Measurements from ENCODE around the gene TNS2.
"Not testable (repeated sequence)": the region's sequence is repeated elsewhere in the genome, so short reads cannot be mapped to it uniquely, and the experiment has no call there.

Gene TNS2

GRCh38 chr12:53049571-53050318, at the start of gene TNS2:
Gene TNS2, plus strand, starts transcription at chr12:53050065. Its CDS starts 121 bp downstream, at chr12:53050186.
- Mint-ChIP-seq H3K27ac (peak within 1 kb of the TSS; percentile 39), H3K4me3 (no peak within 1 kb of the TSS), H3K4me1 (peaks cover 39% of the 10 kb centered on the region), H3K36me3 (no peaks in the 10 kb centered on the region), H3K9me3 (no peaks in the 10 kb centered on the region), H3K27me3 (peaks cover 48% of the 10 kb centered on the region)
- DNase-seq = no peak
- CTCF ChIA-PET = interaction anchor here (0.8 to 2.6 kb wide), 2 partner anchors 36 to 41 kb away, joined by 3 to 6 read pairs; no protein-coding TSS in a partner anchor

- H3K9me3 Mint-ChIP-seq = no peaks in the 10 kb centered on the region
- peaks cover 33% of the 10 kb centered on the region for H3K4me1 Mint-ChIP-seq
- H3K4me3 Mint-ChIP-seq = no peak overlapping the region
- no peak overlapping the region for H3K27ac Mint-ChIP-seq
- H3K27me3 Mint-ChIP-seq = peaks cover 28% of the 10 kb centered on the region
- CTCF ChIA-PET = interaction anchor here (1.2 kb wide), 1 partner anchor 119 kb away, joined by 4 read pairs; no protein-coding TSS in a partner anchor
- H3K36me3 Mint-ChIP-seq = peaks cover 19% of the 10 kb centered on the region
- DNase-seq = no peak
These were observed 45.7 kb upstream of the TNS2 start for GRCh38 chr12:53004178-53004577.

- Mint-ChIP-seq H3K27ac (no peak overlapping the region), H3K4me1 (peaks cover 35% of the 10 kb centered on the region), H3K9me3 (no peaks in the 10 kb centered on the region), H3K27me3 (peaks cover 25% of the 10 kb centered on the region), H3K36me3 (peaks cover 21% of the 10 kb centered on the region), H3K4me3 (peak overlapping the region; percentile 99)
- CTCF ChIA-PET = interaction anchor here (1.2 kb wide), 1 partner anchor 119 kb away, joined by 4 read pairs; no protein-coding TSS in a partner anchor
- DNase-seq = no peak
These were observed 45.3 kb upstream of the TNS2 start for GRCh38 chr12:53004582-53004981.

- Mint-ChIP-seq H3K27me3 (peaks cover 21% of the 10 kb centered on the region), H3K4me1 (peaks cover 43% of the 10 kb centered on the region), H3K27ac (peak overlapping the region; percentile 99), H3K4me3 (peak overlapping the region; percentile 99), H3K36me3 (peaks cover 27% of the 10 kb centered on the region), H3K9me3 (no peaks in the 10 kb centered on the region)
- CTCF ChIA-PET = interaction anchor here (0.7 to 1.2 kb wide), 6 partner anchors 25 to 126 kb away, joined by 3 to 5 read pairs (median 3); no protein-coding TSS in a partner anchor
- DNase-seq = peak; percentile 20
These were observed 44.5 kb upstream of the TNS2 start for GRCh38 chr12:53005215-53005985.

GRCh38 chr12:53005986-53006809, 43.7 kb upstream of the TNS2 start, which contains the start of gene EIF4B:
Gene EIF4B, plus strand, starts transcription at chr12:53006456. Its CDS starts 28 bp downstream, at chr12:53006484.
- peak within 1 kb of the TSS; percentile 99 for H3K27ac Mint-ChIP-seq
- H3K4me3 Mint-ChIP-seq = peak within 1 kb of the TSS; percentile 99
- H3K4me1 Mint-ChIP-seq = peaks cover 48% of the 10 kb centered on the region
- peaks cover 21% of the 10 kb centered on the region for H3K27me3 Mint-ChIP-seq
- DNase-seq = peak; percentile 100
- H3K36me3 Mint-ChIP-seq = peaks cover 30% of the 10 kb centered on the region
- no peaks in the 10 kb centered on the region for H3K9me3 Mint-ChIP-seq
- CTCF ChIA-PET = interaction anchor here (0.6 to 1.2 kb wide), 6 partner anchors 25 to 121 kb away, joined by 3 to 5 read pairs (median 3); no protein-coding TSS in a partner anchor

- peak overlapping the region; percentile 99 for H3K4me3 Mint-ChIP-seq
- H3K9me3 Mint-ChIP-seq = no peaks in the 10 kb centered on the region
- H3K36me3 Mint-ChIP-seq = peaks cover 35% of the 10 kb centered on the region
- H3K27me3 Mint-ChIP-seq = peaks cover 15% of the 10 kb centered on the region
- H3K27ac Mint-ChIP-seq = peak overlapping the region; percentile 99
- CTCF ChIA-PET = interaction anchor here (0.5 to 2.4 kb wide), 3 partner anchors 39 to 886 kb away, joined by 3 to 6 read pairs (median 3); no protein-coding TSS in a partner anchor
- peaks cover 55% of the 10 kb centered on the region for H3K4me1 Mint-ChIP-seq
- peak; percentile 88 for DNase-seq
These were observed 43.0 kb upstream of the TNS2 start for GRCh38 chr12:53006810-53007309.

- Mint-ChIP-seq H3K27ac (peak overlapping the region; percentile 99), H3K36me3 (peaks cover 36% of the 10 kb centered on the region), H3K4me3 (peak overlapping the region; percentile 99), H3K4me1 (peaks cover 58% of the 10 kb centered on the region), H3K9me3 (no peaks in the 10 kb centered on the region), H3K27me3 (peaks cover 10% of the 10 kb centered on the region)
- CTCF ChIA-PET = interaction anchor here (0.5 to 2.4 kb wide), 2 partner anchors 41 to 887 kb away, joined by 3 to 6 read pairs; no protein-coding TSS in a partner anchor
- no peak for DNase-seq
These were observed 42.5 kb upstream of the TNS2 start for GRCh38 chr12:53007343-53007742.

GRCh38 chr12:53008760-53009159, 41.1 kb upstream of the TNS2 start:
- CTCF ChIA-PET = interaction anchor here (2.4 kb wide), 1 partner anchor 40 kb away, joined by 6 read pairs; no protein-coding TSS in a partner anchor
- Mint-ChIP-seq H3K4me3 (peak overlapping the region; percentile 99), H3K36me3 (peaks cover 39% of the 10 kb centered on the region), H3K4me1 (peaks cover 58% of the 10 kb centered on the region)
- H3K9me3 Mint-ChIP-seq, H3K27ac Mint-ChIP-seq, H3K27me3 Mint-ChIP-seq, DNase-seq: not testable (repeated sequence)

GRCh38 chr12:53010955-53011354, 38.9 kb upstream of the TNS2 start:
- Mint-ChIP-seq H3K4me3 (no peak overlapping the region), H3K27me3 (peaks cover 6% of the 10 kb centered on the region), H3K36me3 (peaks cover 42% of the 10 kb centered on the region), H3K27ac (no peak overlapping the region), H3K4me1 (peaks cover 51% of the 10 kb centered on the region), H3K9me3 (no peaks in the 10 kb centered on the region)
- CTCF ChIA-PET = no interaction called here
- no peak for DNase-seq

GRCh38 chr12:53011889-53012288, 38.0 kb upstream of the TNS2 start:
- Mint-ChIP-seq H3K4me1 (peaks cover 49% of the 10 kb centered on the region), H3K36me3 (peaks cover 42% of the 10 kb centered on the region), H3K9me3 (no peaks in the 10 kb centered on the region), H3K27me3 (no peaks in the 10 kb centered on the region), H3K27ac (no peak overlapping the region), H3K4me3 (no peak overlapping the region)
- CTCF ChIA-PET = no interaction called here
- DNase-seq = no peak

- Mint-ChIP-seq H3K27ac (no peak overlapping the region), H3K36me3 (peaks cover 47% of the 10 kb centered on the region), H3K27me3 (no peaks in the 10 kb centered on the region), H3K9me3 (no peaks in the 10 kb centered on the region), H3K4me3 (no peak overlapping the region), H3K4me1 (peaks cover 41% of the 10 kb centered on the region)
- DNase-seq = no peak
- CTCF ChIA-PET = interaction anchor here (2.2 kb wide), 1 partner anchor 12 kb away, joined by 7 read pairs; no protein-coding TSS in a partner anchor
These were observed 36.9 kb upstream of the TNS2 start for GRCh38 chr12:53012928-53013327.

GRCh38 chr12:53014709-53015108, 35.2 kb upstream of the TNS2 start:
- no peak overlapping the region for H3K27ac Mint-ChIP-seq
- H3K4me3 Mint-ChIP-seq = no peak overlapping the region
- peaks cover 27% of the 10 kb centered on the region for H3K4me1 Mint-ChIP-seq
- H3K27me3 Mint-ChIP-seq = no peaks in the 10 kb centered on the region
- H3K36me3 Mint-ChIP-seq = peaks cover 47% of the 10 kb centered on the region
- no peaks in the 10 kb centered on the region for H3K9me3 Mint-ChIP-seq
- CTCF ChIA-PET = interaction anchor here (2.2 kb wide), 1 partner anchor 10 kb away, joined by 7 read pairs; no protein-coding TSS in a partner anchor
- no peak for DNase-seq

GRCh38 chr12:53025250-53025649, 24.6 kb upstream of the TNS2 start:
- Mint-ChIP-seq H3K9me3 (no peaks in the 10 kb centered on the region), H3K4me1 (no peaks in the 10 kb centered on the region), H3K36me3 (peaks cover 51% of the 10 kb centered on the region), H3K27me3 (no peaks in the 10 kb centered on the region), H3K27ac (no peak overlapping the region), H3K4me3 (no peak overlapping the region)
- no peak for DNase-seq
- CTCF ChIA-PET = interaction anchor here (1.0 to 2.1 kb wide), 4 partner anchors 11 to 450 kb away, joined by 3 to 7 read pairs (median 5); no protein-coding TSS in a partner anchor
